ENCODE results near the gene FBXL15. TPM values are rescaled to one million over a fixed set of nuclear protein-coding genes. Genes with fewer than 3 reads are reported as not detected.

Gene FBXL15
- total RNA-seq, 1 donor from 2014 or later: 6.3 TPM

DNA sequence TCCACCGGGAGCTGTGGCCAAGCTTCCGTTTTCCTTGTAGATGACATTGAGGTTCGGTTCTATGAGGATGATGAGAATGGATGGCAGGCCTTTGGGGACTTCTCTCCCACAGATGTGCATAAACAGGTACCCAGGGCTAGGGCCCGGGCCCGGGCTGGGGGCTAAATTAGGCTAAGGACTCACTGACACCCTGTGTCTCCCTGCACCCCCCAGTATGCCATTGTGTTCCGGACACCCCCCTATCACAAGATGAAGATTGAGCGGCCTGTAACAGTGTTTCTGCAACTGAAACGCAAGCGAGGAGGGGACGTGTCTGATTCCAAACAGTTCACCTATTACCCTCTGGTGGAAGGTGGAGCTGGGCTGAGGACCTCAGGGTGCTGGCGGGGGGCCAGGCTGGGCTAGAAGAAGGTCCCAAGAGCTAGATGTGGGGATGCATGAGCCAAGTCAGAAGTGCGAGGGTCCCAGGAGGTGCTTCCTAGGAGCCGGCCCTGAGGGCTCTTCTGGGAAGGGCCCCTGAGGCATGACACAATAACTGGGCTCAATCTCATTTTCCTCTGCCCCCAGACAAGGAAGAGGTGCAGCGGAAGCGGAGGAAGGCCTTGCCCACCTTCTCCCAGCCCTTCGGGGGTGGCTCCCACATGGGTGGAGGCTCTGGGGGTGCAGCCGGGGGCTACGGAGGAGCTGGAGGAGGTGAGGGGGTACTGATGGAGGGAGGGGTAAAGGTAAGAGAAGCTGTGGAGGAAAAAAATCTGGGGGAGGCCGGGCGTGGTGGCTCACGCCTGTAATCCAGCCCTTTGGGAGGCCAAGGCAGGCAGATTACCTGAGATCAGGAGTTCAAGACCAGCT, 22.2 kb upstream of the FBXL15 start:
- no peak for DNase-seq (ENCODE audit: low read depth in 2 of 2)

DNA sequence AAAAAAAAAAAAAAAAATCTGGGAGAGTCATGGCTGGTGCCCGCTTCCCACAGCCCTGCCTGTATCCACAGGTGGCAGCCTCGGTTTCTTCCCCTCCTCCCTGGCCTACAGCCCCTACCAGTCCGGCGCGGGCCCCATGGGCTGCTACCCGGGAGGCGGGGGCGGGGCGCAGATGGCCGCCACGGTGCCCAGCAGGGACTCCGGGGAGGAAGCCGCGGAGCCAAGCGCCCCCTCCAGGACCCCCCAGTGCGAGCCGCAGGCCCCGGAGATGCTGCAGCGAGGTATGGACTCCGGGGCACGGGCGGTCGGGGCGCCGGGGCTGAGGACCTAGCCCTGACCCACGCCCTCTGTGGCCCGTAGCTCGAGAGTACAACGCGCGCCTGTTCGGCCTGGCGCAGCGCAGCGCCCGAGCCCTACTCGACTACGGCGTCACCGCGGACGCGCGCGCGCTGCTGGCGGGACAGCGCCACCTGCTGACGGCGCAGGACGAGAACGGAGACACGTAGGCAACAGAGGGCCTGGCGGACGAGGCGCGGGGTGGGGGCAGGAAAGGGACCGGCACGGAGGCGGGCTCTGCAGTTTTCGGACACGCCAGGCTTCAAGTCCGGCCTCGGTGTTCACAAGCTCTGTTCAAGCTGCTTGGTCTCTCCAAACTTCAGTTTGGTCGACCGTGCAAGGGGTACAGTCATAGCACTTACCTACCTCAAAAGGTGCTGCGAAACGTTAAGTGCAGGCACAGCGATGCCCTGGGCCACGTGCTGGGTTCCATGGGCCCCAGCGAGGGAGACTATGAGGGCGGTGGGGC, 21.2 kb upstream of the FBXL15 start:
- DNase-seq (ENCODE audit: low read depth in 2 of 2): peak; percentile 87 to 93

DNA sequence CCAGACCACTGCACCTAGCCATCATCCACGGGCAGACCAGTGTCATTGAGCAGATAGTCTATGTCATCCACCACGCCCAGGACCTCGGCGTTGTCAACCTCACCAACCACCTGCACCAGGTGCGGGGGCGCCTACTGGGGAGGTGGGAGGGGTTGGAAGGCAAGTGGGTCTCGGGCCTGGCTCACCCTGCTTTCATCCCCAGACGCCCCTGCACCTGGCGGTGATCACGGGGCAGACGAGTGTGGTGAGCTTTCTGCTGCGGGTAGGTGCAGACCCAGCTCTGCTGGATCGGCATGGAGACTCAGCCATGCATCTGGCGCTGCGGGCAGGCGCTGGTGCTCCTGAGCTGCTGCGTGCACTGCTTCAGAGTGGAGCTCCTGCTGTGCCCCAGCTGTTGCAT, 20.6 kb upstream of the FBXL15 start:
- DNase-seq (ENCODE audit: low read depth in 2 of 2): no peak

DNA sequence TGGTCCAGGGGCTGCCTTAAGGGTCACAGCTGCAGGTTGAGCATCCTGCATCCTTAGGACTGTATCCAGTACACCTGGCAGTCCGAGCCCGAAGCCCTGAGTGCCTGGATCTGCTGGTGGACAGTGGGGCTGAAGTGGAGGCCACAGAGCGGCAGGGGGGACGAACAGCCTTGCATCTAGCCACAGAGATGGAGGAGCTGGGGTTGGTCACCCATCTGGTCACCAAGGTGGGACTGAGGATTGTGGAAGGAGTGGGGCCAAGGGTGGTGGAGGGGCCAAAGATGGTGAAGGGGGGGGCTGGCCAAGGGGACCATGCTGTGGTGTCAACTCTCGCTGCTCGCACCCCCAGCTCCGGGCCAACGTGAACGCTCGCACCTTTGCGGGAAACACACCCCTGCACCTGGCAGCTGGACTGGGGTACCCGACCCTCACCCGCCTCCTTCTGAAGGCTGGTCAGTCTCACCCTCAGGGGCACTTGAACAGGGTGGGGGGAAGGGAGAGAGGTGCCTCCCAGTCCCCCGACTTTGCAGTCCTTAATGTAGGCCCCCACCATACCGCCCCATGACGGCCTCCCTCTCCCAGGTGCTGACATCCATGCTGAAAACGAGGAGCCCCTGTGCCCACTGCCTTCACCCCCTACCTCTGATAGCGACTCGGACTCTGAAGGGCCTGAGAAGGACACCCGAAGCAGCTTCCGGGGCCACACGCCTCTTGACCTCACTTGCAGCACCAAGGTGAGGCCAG, 19.9 kb upstream of the FBXL15 start:
- no peak for DNase-seq (ENCODE audit: low read depth in 2 of 2)

DNA sequence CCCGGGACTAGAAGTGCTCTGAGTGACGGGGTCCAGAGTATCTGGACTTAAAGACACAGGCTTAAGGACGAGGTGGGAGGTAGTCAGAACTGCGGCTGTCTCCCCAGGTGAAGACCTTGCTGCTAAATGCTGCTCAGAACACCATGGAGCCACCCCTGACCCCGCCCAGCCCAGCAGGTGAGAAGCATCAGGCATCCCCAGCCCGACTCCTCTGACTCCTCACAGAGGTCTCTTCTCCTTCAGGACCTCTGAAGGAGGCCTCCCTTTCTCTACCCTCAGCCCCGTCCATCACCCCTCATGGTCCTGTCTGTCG, 19.3 kb upstream of the FBXL15 start:
- DNase-seq (ENCODE audit: low read depth in 2 of 2): no peak

DNA sequence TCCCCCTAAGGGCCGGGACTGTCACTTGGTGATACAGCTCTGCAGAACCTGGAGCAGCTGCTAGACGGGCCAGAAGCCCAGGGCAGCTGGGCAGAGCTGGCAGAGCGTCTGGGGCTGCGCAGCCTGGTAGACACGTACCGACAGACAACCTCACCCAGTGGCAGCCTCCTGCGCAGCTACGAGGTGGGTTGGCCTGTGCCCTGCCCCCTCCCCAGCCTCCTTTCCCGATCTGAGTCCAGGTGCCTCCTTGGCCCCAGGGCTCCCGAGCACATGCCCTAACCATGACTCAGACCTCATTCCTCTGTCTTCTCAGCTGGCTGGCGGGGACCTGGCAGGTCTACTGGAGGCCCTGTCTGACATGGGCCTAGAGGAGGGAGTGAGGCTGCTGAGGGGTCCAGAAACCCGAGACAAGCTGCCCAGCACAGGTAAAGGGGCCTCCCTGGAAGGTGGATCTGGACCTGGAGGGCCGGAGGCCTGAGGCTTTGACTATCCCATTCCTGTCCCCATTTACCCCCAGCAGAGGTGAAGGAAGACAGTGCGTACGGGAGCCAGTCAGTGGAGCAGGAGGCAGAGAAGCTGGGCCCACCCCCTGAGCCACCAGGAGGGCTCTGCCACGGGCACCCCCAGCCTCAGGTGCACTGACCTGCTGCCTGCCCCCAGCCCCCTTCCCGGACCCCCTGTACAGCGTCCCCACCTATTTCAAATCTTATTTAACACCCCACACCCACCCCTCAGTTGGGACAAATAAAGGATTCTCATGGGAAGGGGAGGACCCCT, 18.7 kb upstream of the FBXL15 start:
- no peak for DNase-seq (ENCODE audit: low read depth in 2 of 2)

DNA sequence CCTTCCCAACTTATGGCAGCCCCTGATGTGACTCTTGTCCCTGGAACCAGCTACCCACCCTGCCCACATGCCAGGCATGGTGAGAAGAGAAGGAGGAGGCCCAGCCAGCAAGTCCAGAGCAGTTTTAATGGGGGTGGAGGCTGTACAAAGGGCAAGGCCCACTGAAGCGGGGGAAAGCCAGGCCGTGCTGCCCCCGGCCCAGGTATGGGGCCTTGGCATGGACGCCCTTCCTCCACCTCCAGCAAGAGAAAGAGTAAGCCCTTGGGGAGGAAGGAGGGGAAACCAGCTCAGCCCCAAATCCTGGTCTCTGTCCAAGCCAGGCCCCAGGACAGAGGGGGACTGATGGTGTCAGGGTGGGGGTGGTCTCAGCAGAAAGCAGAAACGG, 18.1 kb upstream of the FBXL15 start:
- DNase-seq (ENCODE audit: low read depth in 2 of 2): no peak

DNA sequence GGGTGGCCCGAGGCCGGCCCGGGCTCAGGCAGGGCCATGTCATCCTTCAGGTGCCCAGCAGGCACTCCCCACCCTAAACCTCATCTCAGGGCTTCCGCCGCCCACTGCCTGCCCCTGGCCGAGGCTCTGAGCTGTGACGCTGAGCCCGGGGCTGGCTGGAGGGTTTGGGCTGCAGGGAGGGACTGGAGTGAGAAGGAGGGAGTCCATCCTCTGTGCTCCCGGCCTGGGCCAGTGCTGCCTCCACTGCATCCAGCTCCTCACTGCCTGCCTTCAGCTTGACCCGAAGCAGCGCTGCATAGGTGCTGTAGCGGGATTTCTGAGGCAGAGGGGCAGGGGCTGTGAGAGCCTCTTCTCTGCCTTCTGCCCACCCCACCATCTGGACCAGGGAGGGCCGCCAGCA, 17.5 kb upstream of the FBXL15 start:
- DNase-seq (ENCODE audit: low read depth in 2 of 2): no peak

DNA sequence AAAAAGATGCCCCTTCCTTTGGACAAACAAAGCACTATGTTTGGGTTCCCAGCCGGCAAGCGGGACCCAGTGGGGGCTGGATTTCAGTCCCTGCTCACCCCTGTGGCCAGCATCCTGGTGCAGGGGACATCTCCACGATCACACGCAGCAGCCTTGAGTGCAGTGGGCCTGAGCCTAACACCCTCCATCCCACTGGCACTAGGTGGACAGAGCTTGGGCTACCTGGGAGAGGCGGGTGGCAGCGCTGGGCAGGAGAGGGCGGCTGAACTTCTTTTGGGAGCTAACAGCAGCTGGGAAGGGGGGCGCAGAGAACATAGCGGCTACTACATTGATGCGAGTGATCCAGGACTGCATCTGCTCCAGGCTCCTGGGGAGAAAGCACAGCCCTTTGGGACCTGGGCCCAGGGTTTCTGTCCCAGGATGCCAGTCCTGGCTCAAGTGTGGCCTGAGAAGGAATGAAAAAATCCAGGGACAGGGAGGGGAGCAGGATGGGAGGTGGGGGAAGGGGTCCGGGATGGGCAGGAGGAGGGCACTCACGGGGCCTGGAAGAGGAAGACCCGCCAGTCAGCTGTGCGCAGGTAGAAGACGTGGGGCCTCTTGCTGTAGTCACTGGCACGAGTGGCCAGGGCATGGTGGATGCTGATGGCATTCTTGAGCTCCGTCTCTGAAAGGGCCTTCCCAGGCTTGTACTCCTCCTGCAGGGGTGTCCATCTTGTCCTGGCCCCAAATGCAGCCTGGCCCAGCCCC, 16.1 kb upstream of the FBXL15 start:
- DNase-seq (ENCODE audit: low read depth in 2 of 2): no peak

DNA sequence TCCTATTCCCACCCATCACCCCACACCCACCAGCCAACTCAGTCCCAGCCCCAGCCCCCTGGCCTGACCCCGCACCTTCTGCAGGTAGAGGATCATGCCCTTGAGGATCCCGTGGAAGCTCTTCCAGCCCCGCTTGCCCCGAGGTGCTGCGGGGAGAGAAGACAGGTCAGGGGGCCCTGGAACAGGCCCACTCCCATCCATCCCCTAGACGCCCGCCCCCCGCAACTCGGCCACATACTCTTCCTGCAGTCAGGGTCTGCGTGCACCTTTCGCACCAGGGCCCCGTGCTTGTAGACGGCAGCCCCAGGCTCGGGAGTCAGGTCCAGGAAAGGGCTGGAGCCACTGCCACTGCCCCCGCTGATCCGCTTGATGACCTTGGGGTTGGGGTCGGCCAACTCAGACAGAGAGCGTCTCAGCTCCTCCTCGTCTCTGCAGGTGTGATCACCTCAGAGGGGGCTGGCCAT, 15.5 kb upstream of the FBXL15 start:
- DNase-seq (ENCODE audit: low read depth in 2 of 2): no peak

DNA sequence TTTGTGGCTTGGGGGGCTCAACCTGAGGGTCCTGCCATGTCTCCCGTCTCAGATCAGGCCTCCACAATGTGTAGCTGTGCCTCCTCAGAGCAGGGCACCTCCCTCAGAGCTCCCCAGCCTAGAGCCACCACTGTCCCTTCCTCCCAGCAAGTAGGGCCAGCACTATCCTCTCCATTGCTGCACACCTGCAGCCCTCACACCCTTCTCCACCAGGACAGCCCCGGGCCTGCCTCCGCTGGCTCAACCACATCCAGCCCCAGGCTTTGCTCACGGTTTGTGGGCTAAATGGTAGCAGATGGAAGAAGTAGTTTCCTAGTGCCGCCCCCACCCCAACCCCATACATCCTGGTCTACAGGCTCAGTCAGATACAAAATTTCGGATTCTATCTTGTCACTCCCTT, 15.0 kb upstream of the FBXL15 start:
- DNase-seq (ENCODE audit: low read depth in 2 of 2): no peak

DNA sequence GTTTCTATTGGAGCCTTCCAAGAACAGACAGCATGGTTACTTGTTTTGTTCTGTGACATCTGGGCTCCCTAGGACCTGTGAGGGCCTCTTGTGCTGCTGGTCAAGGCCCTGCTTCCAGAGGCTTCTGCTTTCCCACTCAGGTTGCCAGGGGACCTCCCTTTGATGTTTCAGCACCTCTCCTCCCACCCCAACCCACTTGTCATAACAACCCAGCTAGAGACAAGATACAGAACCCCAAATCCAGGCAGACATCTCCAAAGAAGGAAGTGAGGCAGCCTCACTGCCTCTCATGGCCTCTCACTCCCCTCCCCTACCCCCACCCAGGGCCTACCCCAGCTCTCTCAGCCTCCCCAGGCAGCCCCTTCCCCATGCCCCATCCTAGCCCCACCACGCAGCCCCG, 13.8 kb upstream of the FBXL15 start:
- no peak for DNase-seq (ENCODE audit: low read depth in 2 of 2)

DNA sequence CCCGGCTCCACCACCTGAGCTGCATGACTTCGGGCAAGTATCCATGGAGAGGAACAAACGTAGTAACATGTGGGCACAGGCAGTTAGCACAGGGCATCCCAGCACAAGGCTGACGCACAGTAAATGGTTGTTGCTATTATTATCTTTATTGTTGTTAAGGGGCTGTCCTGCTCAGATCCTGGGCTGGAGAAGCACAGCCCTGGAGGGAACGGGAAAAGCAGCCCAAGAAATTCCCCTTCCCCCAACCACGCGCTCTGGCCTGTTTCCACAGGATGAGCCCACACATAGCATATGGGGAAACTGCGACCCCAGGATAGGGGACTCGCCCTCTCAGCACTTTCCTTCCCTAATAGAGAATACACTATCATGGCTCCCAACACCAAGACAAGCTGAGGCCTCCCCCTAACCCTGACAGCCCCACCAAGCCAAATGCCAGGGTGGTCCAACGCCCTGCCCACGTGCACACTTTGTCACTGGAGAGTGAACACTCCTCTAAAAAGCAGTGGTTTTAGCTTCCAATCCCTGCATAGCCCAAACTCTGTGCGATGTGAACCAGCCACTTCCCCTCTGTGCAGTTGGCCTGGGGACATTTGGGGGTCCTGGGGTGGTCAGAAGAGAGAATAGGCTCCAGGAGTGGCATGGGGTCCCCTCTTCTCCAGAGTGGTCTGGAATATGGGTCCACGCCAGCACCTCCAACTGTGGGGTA, 13.1 kb upstream of the FBXL15 start:
- no peak for DNase-seq (ENCODE audit: low read depth in 2 of 2)

DNA sequence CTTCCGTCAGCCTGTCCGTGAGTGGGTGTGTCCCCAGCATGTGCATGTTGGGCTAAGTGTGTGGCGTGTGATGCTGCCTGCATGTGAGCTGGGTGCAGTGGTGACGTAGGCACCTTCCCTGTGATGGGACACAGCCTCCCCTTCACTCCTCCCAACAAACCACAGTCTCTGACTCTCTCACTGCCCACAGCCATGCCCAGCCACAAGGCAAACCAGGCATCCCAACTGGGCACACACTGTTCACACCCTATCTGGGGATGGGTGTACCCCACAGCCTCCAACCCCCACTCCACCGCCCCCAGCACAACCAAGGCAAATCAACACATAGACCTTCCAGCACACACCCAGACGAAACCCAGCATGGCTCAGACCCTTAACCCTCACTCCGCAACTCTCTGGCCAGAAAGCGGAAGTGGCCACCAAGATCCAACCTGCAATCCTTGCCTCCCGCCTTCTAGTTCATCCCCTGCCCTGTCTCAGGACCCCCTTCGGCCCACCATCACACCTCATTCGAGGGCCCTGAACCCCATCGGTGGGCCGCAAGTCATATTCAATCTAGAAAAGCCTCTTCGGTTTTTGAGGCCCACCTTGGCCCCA, 12.4 kb upstream of the FBXL15 start:
- no peak for DNase-seq (ENCODE audit: low read depth in 2 of 2)

DNA sequence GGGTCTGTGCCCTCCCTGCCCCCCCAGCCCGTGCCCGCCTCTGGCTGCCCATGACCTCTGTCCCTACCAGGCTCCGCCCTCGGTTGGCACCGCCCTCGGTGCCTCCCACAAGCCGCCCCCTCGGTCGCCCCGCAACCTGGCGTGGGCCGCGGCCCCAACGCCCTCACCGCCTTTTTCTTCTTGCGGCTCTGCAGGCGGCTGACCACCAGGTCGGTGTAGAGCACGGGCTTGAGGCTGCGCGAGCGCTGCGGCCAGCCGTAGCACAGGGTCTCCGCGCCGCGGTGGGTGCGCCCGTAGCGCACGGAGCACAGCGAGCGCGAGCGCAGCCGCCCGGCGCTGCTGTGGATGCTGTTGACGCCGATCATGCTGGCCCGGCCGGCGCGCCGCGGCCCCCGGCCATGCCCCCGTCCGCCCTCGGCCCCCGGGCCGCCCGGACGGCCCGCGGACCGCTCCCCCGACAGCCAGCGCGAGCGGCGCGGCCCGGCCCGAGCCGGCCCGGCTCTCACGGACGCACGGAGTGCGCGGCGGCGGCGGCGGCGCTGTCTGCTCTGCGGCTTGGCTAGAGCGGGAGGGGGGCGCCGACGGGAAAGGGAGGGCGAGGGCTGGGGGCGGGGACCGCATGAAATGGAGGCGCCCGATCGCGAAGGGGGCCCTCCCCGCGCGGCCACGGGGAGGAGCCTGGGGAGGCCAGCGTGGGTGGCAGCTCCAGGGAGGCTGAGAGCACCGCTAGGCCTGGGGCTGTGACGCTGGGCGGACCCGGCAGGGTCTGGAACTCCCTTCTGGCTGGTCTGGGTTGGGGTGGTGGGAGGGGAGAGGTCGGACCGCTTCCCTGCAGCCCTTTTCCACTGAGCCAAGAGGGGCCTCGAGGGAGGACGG, 11.7 kb upstream of the FBXL15 start:
- DNase-seq (ENCODE audit: low read depth in 2 of 2): peak in 1 of 2 donors; percentile 40

DNA sequence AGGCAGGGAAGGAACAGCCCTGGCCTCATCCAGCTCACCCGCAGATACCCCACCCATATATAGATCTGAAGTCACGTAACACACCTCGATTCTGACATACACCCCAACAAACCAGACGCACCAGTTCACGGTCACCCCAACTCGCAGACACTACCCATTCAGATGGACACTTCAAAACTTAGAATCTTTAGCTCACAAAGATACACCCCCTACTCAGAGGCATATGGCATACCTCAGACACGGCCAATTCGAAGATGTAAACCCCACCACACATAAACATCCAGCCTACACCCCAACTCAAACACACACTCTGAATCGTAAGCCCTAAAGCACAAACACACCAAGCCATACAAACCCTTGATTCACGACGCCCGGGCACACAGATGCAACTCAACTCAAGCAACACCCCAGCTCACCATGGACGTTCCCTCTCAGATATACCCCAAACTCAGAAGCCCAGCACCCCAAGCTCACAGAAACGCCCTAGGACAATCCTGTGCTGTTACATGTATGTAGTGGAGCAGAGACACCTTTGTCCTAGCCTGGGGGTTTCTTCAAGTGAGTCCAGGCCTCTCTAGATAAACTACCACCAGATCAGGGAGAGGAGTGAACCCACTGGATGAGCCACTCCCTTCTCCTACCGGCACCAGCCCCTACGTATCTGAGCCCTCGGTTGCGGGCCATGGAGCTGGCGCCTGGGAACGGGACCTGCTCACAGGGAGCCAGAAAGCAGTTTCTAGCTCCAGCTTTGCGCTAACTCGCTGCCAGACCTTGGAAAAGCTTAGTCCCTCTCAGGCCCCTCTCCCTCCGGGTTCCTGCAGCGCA, 10.8 kb upstream of the FBXL15 start:
- DNase-seq (ENCODE audit: low read depth in 2 of 2): no peak

DNA sequence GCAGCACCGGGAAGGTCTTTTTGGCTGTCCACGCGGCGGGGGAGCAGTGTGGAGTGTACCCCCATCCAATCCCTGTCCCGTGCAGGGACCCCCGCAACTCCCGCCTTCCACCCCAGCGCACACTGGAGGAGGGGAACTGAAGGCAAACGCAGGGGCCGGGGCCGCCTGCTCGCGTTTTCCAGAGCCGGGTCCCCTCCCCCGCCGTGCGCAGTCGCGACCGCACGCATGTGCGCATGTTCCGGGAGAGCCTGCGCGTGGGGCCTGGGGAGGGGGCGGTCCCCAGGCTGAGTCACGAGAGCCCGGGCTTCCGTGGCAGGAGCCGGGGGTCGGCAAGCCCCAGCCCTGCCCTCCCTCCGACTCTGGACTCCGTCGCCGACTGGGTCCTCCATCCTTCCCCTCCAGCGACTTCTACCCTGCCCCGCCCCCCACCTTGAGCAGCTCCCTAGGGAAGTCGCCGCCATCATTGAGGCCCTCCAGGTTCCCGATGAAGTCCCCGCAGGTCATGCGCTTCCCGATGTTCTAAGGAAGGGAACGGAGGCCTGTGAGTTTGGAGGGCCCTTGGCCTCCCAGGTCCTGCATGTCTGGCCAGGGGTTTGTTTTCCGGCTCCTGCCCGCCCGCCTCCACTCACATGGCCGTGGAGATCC, 10.1 kb upstream of the FBXL15 start:
- no peak for DNase-seq (ENCODE audit: low read depth in 2 of 2)
